NOMO-1 treated with dmso at 0.1 percent for 144 hours (cell line): ENCODE results near the gene CHD2.
"Not testable (repeated sequence)": the region's sequence is repeated elsewhere in the genome, so short reads cannot be mapped to it uniquely, and the experiment has no call there.

Experiments used
- DNase-seq: peaks from one replicate; lab custom pipeline; 2025; ENCODE audit not compliant: unreplicated experiment; lab: John Stamatoyannopoulos, UW

CHD2 gene

DNA sequence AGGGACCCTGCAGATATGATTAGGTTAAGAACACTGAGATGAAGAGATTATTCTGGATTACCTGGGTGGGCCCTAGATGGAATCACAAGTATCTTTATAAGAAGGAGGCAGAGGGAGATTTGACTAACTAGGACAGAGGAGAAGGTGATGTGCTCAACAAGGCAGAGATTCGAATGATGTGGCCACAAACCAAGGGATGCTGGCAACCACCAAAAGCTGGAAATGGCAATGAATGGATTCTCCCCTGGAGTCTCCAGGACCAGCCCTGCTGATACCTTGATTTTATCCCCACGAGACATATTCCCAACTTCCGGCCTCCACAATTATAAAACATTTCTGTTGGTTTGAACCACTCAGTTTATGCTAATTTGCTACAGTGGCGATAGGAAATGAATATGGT lies 146.0 kb downstream of the CHD2 start:
- no peak for DNase-seq

DNA sequence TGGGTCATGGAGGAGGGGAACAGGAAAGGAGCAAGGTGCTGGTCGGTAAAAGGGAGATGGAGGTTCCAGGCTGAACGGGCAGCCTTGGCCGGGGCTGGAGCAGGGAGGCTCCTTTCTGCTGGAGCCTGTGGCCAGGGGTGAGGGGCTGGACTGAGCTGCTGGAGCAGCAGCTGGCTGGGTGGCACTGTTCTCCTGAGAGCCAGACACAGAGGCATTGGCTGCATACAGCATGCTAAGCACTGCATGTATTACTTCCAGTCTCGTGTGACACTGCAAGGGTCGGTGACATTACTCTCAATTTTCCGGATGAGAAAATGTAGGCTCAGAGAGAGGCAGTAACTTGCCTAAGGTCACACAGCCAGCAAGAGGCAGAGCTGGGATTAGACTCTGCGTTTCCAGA lies 146.6 kb downstream of the CHD2 start:
- no peak for DNase-seq

DNA sequence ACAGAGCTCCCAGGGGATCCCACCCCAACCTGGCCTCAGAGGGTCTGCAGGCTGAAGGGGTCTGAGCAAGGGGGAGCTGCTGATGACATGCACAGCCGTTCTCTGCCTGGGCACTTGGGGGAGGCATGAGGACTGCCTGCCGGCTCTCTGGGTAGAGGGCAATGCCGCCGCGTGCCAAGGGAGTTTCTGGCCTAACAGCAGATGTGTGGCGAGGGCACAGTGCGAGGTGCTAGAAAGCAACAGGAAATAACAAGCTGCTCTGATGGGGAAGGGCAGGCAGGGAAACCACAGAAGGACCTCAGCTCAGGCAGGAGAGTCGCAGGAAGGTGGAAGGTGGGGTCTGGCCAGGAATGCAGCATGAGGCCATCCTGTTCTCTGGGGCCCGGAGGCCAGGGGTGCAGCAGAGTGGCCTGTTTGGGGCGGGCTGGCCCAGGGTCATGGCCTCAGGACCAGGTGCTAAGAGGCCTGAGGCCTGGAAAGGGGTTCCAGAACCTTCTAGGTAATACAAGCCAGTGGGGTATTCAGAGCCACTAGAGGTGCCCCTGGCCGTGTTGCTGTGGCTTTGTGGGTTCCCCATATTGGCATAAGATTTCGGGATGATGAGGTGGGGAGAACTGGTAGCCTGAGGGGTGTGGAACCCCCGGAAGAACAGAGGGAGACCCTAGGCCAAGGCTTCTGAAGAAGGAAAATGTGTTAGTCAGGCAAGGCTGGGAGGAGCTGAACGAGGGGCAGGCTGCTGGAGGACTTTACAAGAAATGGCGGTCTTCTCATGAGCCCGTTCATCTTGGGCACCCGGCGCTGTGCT lies 147.7 kb downstream of the CHD2 start:
- no peak for DNase-seq

DNA sequence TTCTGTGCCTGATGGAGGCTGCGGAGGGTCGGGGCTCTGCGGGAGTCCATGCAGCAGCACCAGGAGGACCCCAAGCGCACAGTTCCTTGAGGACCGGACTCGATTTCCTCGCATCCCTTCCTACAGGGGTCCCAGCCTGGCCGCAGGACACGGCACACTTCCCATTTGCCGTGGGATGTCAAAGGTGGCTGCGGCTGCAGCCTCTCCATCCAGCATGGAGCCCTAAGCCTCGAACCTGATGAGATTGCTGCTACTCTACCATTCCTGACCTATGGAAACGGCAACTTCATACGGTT lies 148.2 kb downstream of the CHD2 start:
- DNase-seq = no peak

DNA sequence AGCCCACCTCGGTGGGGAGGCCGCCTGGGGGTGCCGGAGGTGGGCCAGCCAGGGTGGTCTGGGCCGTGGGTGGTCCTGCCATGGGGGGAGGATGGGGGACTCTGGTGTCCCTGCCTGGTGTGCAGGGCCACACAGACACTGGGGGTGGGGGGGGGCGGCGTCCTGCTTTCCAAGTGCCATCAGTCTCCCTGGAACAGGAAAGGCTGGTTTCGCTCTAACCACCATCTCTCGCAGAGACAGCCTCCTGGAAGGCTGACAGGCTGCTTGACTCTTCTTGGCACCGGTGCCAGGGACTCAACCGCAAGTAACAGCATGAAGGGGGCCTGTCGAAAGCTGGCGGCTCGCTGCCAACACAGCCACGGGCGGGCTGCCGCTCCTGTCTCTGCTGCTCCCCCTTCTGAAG lies 148.6 kb downstream of the CHD2 start:
- DNase-seq = no peak

DNA sequence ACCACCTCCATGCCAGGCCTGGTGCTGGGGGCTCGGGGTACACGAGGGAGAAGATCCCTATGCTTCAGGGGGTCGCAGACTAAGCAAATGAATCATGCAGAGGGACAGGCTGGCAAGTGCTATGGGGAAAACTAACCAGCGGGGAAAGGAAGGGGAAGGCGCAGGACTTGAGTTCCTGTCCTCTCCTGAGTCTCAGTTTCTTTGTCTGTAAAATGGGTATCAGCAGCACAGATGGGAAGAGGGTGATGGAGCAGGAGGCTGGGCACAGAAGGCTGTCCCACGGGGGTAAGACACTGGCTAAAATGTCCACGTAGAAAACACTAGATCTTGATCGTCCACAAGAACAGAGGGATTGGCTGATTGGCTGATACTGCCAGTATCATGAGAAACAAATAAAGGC lies 149.1 kb downstream of the CHD2 start:
- no peak for DNase-seq

DNA sequence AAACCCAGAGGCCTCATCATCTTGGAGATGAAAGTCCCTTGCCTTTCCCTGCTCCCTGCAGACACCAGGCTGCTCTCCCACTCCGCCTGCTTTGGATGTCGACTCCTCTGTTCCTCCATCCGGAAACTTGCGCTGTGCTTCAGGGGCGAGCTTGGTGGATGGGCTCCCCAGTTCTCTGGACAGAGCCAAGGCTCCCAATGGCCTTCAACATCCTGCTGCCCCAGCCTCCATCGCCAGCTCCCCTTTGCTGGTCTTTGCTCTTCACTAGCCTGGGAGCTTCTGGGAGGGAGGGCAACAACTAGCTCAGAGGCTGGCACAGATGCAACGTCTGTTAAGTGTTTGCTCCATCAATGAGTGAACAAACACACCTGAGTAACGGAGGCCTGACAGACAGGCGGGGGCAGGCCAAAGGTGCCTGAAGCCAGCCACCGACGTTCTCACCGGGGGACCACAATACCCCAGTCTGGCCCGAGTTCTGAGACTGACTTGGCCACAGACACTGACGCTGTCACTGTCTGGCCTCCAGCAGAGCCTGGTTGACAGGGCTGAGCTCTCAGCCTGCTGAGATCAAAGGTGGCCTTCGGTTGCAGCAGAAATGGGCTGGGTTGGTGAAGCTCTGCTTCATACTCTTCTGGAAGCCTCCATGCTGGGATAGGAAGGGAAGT lies 149.9 kb downstream of the CHD2 start:
- DNase-seq = no peak

DNA sequence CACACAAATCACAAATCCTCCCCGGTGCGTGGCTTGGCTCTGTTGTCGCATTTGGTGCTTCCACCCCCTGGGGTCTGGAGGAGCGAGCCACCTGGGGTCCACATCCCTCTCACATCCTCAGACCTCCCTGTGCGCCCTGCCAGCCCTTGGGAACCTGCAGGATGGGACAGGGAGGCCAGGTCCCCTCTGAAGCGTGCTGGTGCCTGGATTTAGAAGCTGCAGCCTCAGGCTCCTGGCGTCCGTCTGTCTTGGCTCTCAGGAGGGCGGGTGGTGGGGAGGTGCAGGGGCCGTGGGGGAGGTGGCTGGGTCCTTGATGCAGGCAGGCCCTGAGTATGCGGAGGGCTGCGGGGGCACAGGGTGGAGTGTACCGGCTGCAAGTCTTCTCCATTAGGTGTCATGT lies 150.5 kb downstream of the CHD2 start:
- no peak for DNase-seq

DNA sequence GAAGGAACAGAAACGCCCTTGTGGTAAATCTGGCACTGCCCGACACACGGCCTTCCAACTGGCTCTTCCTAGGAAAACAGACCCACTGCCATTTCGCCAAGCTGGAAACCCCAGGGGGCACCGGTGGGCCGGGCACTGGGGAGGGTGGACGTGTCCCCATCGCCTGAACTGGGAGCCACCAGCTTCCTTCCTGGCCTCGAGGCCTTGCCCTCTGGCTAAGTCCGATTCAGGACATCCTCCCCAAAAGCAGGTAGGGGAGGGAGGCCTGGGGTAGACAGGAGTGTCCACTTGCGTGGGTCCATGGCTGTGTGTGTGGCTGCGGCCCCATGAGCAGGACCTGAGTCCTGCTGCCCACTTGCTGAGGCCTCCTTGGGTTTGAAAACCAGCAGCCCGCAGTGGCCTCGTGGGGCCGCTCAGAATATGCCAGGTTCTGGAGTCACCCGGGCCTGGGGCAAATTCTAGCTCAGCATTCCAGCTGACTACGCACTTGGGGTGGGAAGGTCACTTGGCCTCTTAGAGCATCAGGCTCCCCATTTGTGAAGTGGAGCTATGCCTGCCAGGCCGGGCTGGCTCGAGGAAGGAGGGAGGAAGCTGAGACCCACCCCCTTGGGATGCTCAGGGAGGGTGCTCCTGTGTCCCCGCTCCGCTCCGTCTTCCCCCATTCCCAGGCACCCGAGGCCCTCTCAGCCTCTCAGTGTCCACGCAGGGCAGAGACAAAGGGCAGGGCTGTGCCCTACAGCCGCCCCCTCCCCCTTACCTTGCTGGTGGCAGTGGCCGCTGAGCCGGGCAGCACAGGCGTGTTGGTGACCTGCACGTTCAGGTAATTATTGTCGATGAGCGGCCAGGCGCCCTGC lies 151.3 kb downstream of the CHD2 start:
- DNase-seq = no peak

DNA sequence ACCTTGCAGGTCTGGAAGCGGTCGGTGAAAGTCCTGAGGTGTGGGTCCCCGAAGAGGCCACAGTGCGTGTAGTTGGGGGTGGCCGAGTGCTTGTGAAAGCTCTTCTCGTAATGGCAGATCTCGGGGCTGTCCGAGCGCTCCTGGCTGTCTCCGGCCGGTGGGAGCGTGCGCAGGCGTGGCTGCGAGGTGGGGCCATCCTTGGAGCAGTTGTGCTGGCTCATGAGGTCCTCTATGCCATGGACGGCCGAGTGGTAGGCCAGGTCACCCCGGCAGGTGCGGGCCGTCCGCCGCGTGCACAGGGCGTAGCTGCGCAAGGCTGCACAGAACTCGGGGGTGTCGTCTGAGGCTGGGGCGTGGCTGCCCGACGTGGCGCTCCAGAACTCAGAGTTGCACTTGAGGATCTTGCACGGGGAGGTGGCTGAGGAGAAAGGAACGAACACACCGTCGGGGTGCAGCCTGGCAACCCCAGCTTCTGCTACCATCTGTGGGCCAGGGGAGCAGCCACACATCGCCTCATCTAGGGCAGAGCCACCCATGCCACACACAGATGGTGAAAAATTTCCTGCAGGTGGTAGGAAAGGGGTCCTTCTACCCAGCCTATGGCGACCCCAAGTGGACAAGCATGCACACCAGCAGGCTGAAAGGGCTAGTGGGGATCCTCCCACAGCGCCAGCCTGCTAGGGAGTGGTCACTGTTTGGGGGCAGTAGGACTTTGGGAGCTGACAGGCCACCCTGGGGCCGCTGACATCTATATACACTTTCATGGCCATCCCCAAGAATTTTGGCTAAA lies 152.2 kb downstream of the CHD2 start:
- no peak for DNase-seq

DNA sequence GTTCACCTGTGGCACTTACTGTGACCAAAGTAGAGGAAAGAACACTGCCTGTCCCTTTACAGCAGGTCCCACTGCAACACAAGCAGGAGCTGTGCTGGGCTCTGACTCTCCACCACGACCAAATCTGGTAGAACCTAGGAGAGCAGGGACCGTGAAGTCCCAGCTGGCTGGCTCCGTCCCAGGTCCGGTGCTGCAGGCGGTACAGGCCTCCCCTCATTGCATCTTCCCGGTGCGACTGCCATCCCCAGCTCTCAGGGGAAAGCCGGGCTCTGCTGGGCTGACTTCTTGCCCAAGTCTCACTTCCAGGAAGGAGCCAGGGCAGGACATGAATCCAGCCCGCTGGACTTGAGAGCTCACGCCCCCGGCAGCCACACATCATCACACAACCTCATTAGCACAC lies 155.1 kb downstream of the CHD2 start:
- DNase-seq = no peak

DNA sequence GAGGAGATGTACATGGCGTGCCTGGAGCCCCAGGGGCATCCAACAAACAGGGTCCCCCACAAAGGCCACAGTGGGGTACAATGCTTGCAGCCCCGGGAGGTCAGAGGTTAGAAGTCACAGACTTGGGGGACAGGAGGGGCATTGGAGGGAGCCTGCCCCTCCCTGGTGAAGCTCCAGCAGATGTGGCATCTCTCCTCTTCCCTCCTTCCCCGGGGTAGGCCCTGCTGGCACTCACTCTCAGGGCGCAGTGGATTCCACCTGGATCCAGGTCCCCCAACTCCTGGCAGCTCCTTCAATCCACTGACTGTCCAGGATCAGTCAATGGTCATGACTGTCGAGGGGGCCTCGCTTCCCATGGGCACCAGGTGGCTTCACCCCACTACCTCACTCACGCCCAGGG lies 156.7 kb downstream of the CHD2 start:
- DNase-seq = no peak

DNA sequence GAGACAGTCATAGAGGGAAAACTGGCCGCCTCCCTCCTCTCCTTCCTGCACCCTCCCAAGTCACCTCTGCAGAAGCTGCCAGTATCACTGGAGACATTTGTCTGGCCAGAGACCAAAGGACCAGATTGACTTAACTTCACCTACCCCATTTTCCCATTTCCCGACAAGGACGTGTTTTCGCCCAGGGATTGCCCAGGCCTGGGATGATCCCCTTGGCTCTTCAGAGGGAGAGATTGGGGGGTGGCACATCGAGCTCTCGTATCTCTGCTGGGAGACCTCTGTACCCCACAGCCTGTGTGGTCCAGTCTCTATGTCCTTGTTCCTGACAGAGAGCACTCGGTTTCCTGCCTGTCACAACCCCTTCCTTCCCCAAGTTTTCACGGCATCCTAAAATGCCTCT lies 157.5 kb downstream of the CHD2 start:
- DNase-seq = no peak

DNA sequence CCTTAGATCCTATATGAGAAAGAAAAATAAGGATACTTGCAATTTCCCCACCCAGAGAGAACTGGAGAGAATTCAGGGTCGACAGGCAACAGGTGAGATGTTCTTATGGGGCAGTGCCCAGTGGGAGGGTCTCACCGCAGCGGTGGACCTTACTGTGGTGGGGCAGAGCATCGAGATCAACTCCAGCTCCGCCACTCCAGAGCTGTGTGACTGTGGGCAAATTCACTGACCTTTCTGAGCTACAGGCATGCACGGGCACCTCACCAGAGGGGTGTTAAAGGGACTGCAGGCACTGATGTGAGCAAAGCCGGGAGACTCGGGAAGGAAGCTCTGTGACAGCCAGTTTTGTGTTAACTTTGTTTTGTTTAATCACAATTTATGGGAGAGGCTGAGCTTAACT lies 158.0 kb downstream of the CHD2 start:
- DNase-seq = no peak

DNA sequence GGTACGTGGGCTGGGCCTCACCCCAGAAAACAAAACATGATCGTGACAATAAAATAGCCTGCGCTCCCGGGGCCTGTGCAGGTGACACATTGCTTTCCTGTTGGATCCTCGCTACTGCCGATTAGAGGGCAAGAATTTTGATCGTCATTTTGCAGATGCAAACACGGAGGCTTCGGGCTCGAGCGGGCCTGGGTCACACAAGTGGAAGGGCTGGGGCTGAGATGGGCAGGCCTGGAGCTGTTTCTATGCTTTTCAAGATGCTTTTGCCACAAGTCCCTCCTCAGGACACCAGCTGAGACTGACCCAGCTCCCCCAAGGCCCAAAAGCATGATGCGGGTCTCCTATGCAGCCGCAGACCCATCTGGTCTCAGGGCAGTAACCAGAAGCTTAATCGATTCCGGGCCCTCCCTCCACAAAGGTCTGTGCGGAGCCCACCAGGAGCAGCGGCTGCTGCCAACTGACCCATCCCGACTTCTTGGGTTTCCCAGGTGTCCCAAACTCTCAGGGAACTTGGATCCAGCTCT lies 158.8 kb downstream of the CHD2 start:
- no peak for DNase-seq

DNA sequence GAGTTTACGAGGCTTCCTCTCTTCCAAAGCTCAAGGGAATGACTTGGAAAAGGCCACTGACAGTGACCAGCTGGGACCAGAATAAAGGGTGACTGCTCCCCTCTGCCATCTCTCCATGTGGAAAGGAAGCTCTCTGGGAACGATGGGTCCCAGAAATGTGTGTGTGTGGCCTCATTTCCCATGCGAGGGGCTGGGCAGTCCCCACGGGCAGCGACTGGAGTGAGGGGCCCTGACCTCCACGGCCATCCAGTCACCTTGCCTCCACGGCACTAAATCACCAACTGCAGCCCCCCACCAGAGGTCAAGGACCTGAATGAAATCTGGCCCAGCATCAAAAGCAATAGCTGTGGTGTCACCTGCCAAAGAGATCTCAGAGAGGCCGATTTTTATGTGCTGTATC lies 159.3 kb downstream of the CHD2 start:
- DNase-seq = no peak

DNA sequence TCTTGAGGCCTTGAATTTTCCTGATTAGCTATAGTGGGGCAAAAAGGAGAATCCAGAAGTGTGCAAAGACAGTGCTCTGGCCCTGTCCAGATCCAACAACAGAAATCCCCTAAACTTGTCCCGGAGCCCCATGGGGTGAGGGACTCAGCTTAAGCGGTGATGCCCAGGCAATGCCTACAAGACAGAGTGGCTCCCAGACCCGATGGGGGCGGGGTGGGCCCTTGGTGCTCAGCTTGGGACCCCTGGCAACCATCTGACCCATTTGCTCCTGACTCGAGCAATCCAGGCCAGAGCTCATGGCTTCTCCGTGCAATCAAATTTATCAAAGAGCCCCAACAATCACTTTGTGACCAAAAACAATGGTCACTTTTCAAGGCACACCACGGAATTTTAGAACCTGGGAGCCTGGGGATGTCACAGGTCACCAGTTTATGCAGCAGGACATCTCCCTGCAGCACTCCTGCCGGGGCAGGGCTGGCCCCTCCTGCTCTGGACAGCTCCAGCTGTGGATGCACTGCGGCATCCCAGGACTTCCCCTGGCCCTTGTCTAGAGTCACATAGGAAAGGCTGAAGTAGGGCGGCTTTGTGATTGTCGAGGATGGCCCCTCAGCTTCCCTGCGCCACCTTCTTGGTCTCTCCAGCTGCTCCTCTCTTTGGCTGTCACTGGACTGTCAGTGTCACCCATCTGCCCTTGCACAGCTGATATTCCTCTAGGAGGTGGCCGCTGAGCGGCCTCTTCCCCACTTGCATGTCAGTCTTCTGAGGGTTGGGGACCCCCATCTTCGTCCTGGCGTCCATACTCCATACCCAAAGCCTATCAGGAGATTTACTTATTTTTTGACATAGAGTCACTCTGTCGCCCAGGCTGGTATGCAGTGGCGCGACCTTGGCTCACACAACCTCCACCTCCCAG lies 160.5 kb downstream of the CHD2 start:
- no peak for DNase-seq

DNA sequence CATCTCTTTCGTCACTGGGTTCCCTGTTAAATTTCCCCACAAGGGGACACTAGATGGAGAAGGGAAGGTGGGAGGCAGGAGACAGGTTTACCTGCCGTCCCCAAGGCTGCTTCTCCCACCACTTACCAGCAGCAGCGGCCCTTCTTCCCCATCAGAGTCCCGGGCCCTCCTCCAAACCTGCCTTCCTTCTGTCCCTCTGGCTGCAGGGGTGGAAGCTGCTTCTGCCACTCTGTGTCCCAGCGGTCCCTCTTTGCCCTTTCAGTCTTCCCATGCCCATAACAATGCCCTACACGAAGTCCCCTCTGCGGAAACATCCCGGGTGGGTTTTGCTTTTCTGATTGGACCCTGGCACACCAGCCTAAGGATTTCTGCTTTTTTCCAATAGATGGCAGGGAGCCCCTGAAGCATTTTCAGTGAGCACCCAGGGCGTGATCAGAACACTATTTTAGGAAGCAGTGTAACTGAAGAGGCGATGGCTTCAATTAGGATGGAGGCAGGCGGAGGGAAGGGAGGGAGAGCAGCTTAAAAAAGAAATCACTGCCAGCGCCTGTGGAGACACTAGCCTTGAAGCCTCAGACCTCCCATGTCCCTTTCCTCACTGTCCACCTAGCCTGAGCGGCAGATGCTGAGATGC lies 162.6 kb downstream of the CHD2 start:
- DNase-seq = not testable (repeated sequence)

DNA sequence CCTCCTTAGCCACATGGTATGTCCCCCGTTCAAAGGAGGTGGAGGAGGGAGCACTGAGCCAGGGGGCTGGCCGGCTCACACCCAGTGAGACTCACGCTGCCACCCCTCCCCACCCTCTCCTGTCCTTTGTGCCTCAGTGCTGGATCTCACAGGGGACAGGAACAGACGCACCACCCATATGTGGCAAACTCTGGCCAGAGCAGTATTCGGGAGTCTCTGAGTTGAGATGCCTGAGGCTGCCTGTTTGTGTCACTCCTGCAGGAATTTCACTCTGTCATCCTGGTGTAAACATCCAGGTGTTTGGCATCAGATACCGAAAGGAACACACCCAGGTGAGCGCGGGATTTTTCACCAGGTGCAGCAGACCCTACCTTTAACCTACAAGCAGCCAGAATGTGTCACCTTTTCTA lies 163.1 kb downstream of the CHD2 start:
- DNase-seq = no peak
